ENCODE results near the gene CHD5. TPM values are rescaled to one million over a fixed set of nuclear protein-coding genes. Genes with fewer than 3 reads are reported as not detected.

CHD5 gene
- total RNA-seq, 4 donors from 2014 or later, result 0.30 TPM; not detected in 3

DNA sequence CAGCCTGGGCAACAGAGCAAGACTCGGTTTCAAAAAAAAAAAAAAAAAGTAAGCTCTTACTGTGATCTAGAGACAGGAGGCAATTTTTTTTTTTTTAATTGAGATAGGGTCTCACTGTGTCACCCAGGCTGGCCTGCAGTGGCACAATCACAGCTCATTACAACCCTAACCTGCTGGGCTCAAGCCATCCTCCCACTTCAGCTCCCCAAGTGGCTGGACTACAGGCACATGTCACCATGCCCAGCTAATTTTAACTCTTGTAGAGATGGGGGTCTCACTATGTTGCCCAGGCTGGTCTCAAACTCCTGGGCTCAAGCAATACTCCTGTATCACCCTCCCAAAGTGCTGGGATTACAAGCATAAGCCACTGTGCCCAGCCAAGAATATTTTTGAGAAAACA lies 11.8 kb upstream of the CHD5 start:
- Histone ChIP-seq H3K27ac (no peak overlapping the region), H3K36me3 (peaks cover 4 to 97% (median 41%) of the 10 kb centered on the region in 3 donors), H3K4me3 (no peak overlapping the region), H3K27me3 (no peaks in the 10 kb centered on the region), H3K9me3 (no peaks in the 10 kb centered on the region), H3K4me1 (peaks cover 0 to 19% (median under 1%) of the 10 kb centered on the region in 4 donors)
- DNase-seq (ENCODE audit: low spot score in 2 of 2), result no peak
- no peak for TF ChIP-seq CTCF (IDR thresholded peaks at IDR 0.05)
- TF ChIP-seq POLR2A (IDR thresholded peaks at IDR 0.05), result no peak
- no peak for TF ChIP-seq EP300 (IDR thresholded peaks at IDR 0.05)
- 90 to 93% methylated on average over 1 of the region's 1 CpG for WGBS, 2 donors

- WGBS, 2 donors, result 89 to 90% methylated on average over 8 of the region's 8 CpGs
- peaks cover 0 to 17% (median 0%) of the 10 kb centered on the region in 4 donors for H3K4me1 ChIP-seq
- no peaks in the 10 kb centered on the region for H3K27me3 ChIP-seq
- H3K36me3 ChIP-seq, result peaks cover 4 to 85% (median 25%) of the 10 kb centered on the region in 3 donors
- no peak overlapping the region for H3K4me3 ChIP-seq
- H3K27ac ChIP-seq, result no peak overlapping the region
- DNase-seq (ENCODE audit: low spot score in 2 of 2), result no peak
- TF ChIP-seq EP300 (IDR thresholded peaks at IDR 0.05) (no peak), CTCF (IDR thresholded peaks at IDR 0.05) (no peak), POLR2A (IDR thresholded peaks at IDR 0.05) (no peak)
- no peaks in the 10 kb centered on the region for H3K9me3 ChIP-seq
These were observed 8.3 kb upstream of the CHD5 start for GRCh38 chr1:6188466-6188865.

GRCh38 chr1:6185635-6186382 lies 5.7 kb upstream of the CHD5 start:
- no peak overlapping the region for H3K27ac ChIP-seq

DNA sequence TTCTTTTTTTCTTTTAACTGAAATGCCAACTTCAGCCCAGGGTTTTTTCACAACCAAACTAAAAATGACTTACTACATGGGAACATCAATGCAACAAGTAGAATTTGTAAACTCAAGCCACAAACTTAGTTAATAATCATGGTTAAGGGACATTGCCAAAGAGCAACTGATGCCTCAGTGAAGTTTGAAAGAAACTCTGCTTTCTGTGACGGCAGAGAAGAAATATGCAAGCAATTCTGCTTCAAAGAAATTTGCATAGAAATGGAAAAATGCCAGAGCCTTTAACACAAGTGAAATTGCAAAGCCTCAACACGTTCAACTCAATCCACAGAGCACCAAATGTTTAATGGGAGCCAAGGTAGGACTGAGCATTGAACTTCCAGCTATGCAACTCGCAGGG lies 5.0 kb upstream of the CHD5 start:
- WGBS, 2 donors, result 34 to 48% methylated on average over 3 of the region's 3 CpGs

More at GRCh38 chr1:6185635-6186382, 5.7 kb upstream of the CHD5 start:
- Histone ChIP-seq H3K9me3 (no peaks in the 10 kb centered on the region), H3K36me3 (peaks cover 0 to 61% (median 10%) of the 10 kb centered on the region in 3 donors), H3K4me3 (no peak overlapping the region), H3K27me3 (peaks cover 0 to 3% of the 10 kb centered on the region in 2 donors), H3K4me1 (peaks cover 0 to 26% (median 5%) of the 10 kb centered on the region in 4 donors)
- DNase-seq (ENCODE audit: low spot score in 2 of 2), result no peak
- TF ChIP-seq POLR2A (IDR thresholded peaks at IDR 0.05), result no peak
- TF ChIP-seq CTCF (IDR thresholded peaks at IDR 0.05), result peak; percentile 16 to 32 (median 20)
- 62 to 66% methylated on average over 10 of the region's 10 CpGs for WGBS, 2 donors

More for the DNA sequence above, 5.0 kb upstream of the CHD5 start:
- peak overlapping the region in 1 of 4 donors; percentile 6 for H3K27ac ChIP-seq
- H3K36me3 ChIP-seq, result peaks cover 0 to 55% (median 3%) of the 10 kb centered on the region in 3 donors
- H3K4me1 ChIP-seq, result peaks cover 0 to 32% (median 7%) of the 10 kb centered on the region in 4 donors
- TF ChIP-seq EP300 (IDR thresholded peaks at IDR 0.05) (no peak), CTCF (IDR thresholded peaks at IDR 0.05) (no peak), POLR2A (IDR thresholded peaks at IDR 0.05) (no peak)
- H3K9me3 ChIP-seq, result no peaks in the 10 kb centered on the region
- no peak overlapping the region for H3K4me3 ChIP-seq
- peaks cover 0 to 6% of the 10 kb centered on the region in 2 donors for H3K27me3 ChIP-seq
- DNase-seq (ENCODE audit: low spot score in 2 of 2), result no peak

Measured in tibial nerve (tissue), 4 donors.